ENCODE results near the gene H2AZ2. TPM values are rescaled to one million over a fixed set of nuclear protein-coding genes. Genes with fewer than 3 reads are reported as not detected.
"Not testable (repeated sequence)": the region's sequence is repeated elsewhere in the genome, so short reads cannot be mapped to it uniquely, and the experiment has no call there.

H2AZ2 gene
- total and polyA plus RNA-seq, 4 donors: 95.1 to 139 (median 115) TPM

DNA sequence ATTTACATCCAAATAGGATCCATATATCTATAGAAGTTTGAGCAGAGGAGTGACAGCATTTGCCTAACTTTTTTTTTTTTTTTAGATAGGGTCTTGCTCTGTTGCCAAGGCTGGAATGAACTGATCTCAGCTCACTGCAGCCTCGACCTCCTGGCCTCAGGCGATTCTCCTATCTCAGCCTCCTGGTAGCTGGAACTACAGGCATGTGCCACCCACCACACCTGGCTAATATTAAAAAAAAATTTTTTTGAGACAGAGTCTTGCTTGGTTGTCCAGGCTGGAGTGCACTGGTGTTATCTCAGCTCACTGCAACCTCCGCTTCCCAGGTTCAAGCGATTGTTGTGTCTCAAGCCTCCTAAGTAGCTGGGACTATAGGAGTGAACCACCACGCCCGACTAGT, 36.3 kb downstream of the H2AZ2 start:
- no peak overlapping the region for H3K27ac ChIP-seq (ENCODE audit: low read depth in 1 of 2, low read length in 2 of 2)
- H3K4me3 ChIP-seq (ENCODE audit: low read length in 2 of 2): no peak overlapping the region
- ATAC-seq (ENCODE audit: low FRiP score) (no peak), DNase-seq (no peak)
- WGBS, 2 donors: 97 to 98% methylated on average over 6 of the region's 6 CpGs
- H3K36me3 ChIP-seq (ENCODE audit: control insufficient read depth in 1 of 2, insufficient read depth in 2 of 2, low read length in 1 of 2): peaks cover 0 to 2% of the 10 kb centered on the region in 2 donors
- no peaks in the 10 kb centered on the region for H3K27me3 ChIP-seq (ENCODE audit: control insufficient read depth in 1 of 2, insufficient read depth in 2 of 2, low read length in 1 of 2)
- no peaks in the 10 kb centered on the region for H3K9me3 ChIP-seq (ENCODE audit: control insufficient read depth, low read length)
- no peaks in the 10 kb centered on the region for H3K4me1 ChIP-seq (ENCODE audit: control insufficient read depth in 1 of 2, insufficient read depth in 2 of 2, low read length in 2 of 2)
- intact Hi-C loops (cut with DNase I): no loop called here

DNA sequence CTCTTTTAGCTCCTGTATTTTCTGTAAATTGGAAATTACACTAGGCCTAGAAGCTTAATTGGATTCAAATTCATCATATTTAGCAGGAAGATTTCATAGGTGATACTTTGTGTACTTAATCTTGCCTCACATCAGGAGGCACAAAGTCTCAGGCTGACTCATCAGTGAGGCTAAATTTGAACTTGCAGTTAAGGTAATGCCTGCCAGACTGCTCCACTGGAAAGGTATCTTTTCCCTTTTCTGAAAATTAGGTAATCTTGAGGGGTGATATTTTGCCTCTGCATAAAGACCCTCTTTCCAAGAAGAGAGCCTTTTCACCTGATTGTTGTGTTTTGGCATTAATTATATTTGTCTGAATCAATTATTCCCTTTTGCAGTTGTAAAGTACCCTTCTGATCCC, 36.8 kb downstream of the H2AZ2 start:
- intact Hi-C loops (cut with DNase I): no loop called here
- ATAC-seq (ENCODE audit: low FRiP score): no peak

DNA sequence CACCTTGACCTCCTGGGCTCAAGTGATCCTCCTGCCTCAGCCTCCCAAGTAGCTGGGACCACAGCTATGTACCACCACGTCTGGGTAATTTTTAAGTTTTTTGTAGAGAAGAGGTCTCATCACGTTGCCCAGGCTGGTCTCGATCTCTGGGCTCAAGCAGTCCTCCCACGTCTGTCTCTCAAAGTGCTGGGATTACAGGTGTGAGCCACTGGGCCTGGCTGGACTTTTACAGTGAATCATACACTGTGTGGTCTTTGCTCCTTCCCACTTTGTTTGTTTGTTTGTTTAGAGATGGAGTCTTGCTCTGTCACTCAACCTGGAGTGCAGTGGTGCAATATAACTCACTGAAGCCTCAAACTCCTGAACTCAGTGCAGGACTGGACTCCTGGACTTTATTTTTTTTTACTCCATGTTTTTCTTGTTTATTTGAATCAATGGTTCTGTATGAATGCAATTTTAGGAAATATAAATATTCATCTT, 38.9 kb downstream of the H2AZ2 start:
- H3K27me3 ChIP-seq (ENCODE audit: control insufficient read depth in 1 of 2, insufficient read depth in 2 of 2, low read length in 1 of 2): no peaks in the 10 kb centered on the region
- H3K36me3 ChIP-seq (ENCODE audit: control insufficient read depth in 1 of 2, insufficient read depth in 2 of 2, low read length in 1 of 2): peaks cover 0 to 2% of the 10 kb centered on the region in 2 donors
- no peaks in the 10 kb centered on the region for H3K4me1 ChIP-seq (ENCODE audit: control insufficient read depth in 1 of 2, insufficient read depth in 2 of 2, low read length in 2 of 2)
- DNase-seq (no peak), ATAC-seq (ENCODE audit: low FRiP score) (no peak)
- H3K9me3 ChIP-seq (ENCODE audit: control insufficient read depth, low read length): no peaks in the 10 kb centered on the region
- H3K4me3 ChIP-seq (ENCODE audit: low read length in 2 of 2): no peak overlapping the region
- intact Hi-C loops (cut with DNase I): no loop called here
- H3K27ac ChIP-seq (ENCODE audit: low read depth in 1 of 2, low read length in 2 of 2): no peak overlapping the region
- WGBS, 2 donors: 82 to 84% methylated on average over 4 of the region's 4 CpGs

More for the DNA sequence above, 36.8 kb downstream of the H2AZ2 start:
- H3K4me3 ChIP-seq (ENCODE audit: low read length in 2 of 2): no peak overlapping the region
- no peak overlapping the region for H3K27ac ChIP-seq (ENCODE audit: low read depth in 1 of 2, low read length in 2 of 2)
- H3K4me1 ChIP-seq (ENCODE audit: control insufficient read depth in 1 of 2, insufficient read depth in 2 of 2, low read length in 2 of 2): no peaks in the 10 kb centered on the region
- H3K9me3 ChIP-seq (ENCODE audit: control insufficient read depth, low read length): no peaks in the 10 kb centered on the region
- no peak for DNase-seq
- H3K36me3 ChIP-seq (ENCODE audit: control insufficient read depth in 1 of 2, insufficient read depth in 2 of 2, low read length in 1 of 2): peaks cover 0 to 2% of the 10 kb centered on the region in 2 donors
- H3K27me3 ChIP-seq (ENCODE audit: control insufficient read depth in 1 of 2, insufficient read depth in 2 of 2, low read length in 1 of 2): no peaks in the 10 kb centered on the region

DNA sequence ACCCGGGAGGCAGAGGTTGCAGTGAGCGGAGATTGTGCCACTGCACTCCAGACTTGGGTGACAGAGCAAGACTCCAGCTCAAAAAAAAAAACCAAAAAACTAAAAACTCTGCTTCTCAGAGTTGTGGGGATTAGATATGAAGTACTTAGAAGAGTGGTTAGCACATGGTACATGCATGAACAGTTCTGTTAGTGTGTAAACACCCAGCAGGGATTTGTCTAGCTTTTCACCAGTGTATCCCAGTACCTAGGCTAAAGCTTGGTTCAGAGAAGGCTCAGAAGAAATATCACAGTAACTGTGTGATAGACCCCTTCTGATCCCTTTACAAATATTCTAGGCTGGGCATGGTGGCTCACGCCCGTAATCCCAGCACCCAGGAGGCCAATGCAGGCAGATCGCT, 41.9 kb downstream of the H2AZ2 start:
- WGBS, 2 donors: 92 to 96% methylated on average over 5 of the region's 5 CpGs
- no peak for ATAC-seq (ENCODE audit: low FRiP score)
- no peak overlapping the region for H3K4me3 ChIP-seq (ENCODE audit: low read length in 2 of 2)
- intact Hi-C loops (cut with DNase I): no loop called here
- no peak overlapping the region for H3K27ac ChIP-seq (ENCODE audit: low read depth in 1 of 2, low read length in 2 of 2)
- no peak for DNase-seq
- H3K4me1 ChIP-seq (ENCODE audit: control insufficient read depth in 1 of 2, insufficient read depth in 2 of 2, low read length in 2 of 2): no peaks in the 10 kb centered on the region
- no peaks in the 10 kb centered on the region for H3K9me3 ChIP-seq (ENCODE audit: control insufficient read depth, low read length)
- H3K36me3 ChIP-seq (ENCODE audit: control insufficient read depth in 1 of 2, insufficient read depth in 2 of 2, low read length in 1 of 2): peaks cover 10 to 19% of the 10 kb centered on the region in 2 donors
- no peaks in the 10 kb centered on the region for H3K27me3 ChIP-seq (ENCODE audit: control insufficient read depth in 1 of 2, insufficient read depth in 2 of 2, low read length in 1 of 2)

DNA sequence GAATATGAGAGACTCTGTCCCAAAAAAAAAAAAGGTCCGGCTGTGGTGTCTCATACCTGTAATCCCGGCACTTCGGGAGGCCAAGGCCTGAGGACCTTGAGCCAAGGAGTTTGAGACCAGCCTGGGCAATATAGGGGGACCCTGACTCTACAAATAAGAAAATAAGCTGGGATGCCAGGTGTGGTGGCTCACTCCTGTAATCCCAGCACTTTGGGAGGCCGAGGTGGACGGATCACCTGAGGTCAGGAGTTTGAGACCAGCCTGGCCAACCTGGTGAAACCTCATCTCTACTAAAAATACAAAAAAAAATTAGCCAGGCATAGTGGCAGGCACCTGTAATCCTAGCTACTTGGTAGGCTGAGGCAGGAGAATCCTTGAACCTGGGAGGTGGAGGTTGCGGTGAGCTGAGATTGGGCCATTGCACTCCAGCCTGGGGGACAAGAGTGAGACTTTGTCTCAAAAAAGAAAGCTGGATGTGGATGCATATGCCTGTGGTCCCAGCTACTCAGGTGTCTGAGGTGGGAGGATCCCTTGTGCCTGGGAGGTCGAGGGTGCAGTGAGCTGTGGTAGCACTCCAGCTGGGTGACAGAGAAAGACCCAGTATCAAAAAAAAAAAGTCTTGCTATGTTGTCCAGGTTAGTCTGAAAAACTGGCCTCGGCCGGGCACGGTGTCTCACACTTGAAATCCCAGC, 43.9 kb downstream of the H2AZ2 start:
- not testable (repeated sequence) for H3K27me3 ChIP-seq (ENCODE audit: control insufficient read depth in 1 of 2, insufficient read depth in 2 of 2, low read length in 1 of 2); DNase-seq; H3K4me1 ChIP-seq (ENCODE audit: control insufficient read depth in 1 of 2, insufficient read depth in 2 of 2, low read length in 2 of 2); ATAC-seq (ENCODE audit: low FRiP score); H3K27ac ChIP-seq (ENCODE audit: low read depth in 1 of 2, low read length in 2 of 2); H3K9me3 ChIP-seq (ENCODE audit: control insufficient read depth, low read length); H3K4me3 ChIP-seq (ENCODE audit: low read length in 2 of 2)
- WGBS, 2 donors: 91 to 94% methylated on average over 10 of the region's 10 CpGs
- intact Hi-C loops (cut with DNase I): loop anchor here in 1 of 2 donors (5.0 kb wide), 1 partner anchor 33 kb away; no protein-coding TSS in a partner anchor
- H3K36me3 ChIP-seq (ENCODE audit: control insufficient read depth in 1 of 2, insufficient read depth in 2 of 2, low read length in 1 of 2): peaks cover 14 to 19% of the 10 kb centered on the region in 2 donors

DNA sequence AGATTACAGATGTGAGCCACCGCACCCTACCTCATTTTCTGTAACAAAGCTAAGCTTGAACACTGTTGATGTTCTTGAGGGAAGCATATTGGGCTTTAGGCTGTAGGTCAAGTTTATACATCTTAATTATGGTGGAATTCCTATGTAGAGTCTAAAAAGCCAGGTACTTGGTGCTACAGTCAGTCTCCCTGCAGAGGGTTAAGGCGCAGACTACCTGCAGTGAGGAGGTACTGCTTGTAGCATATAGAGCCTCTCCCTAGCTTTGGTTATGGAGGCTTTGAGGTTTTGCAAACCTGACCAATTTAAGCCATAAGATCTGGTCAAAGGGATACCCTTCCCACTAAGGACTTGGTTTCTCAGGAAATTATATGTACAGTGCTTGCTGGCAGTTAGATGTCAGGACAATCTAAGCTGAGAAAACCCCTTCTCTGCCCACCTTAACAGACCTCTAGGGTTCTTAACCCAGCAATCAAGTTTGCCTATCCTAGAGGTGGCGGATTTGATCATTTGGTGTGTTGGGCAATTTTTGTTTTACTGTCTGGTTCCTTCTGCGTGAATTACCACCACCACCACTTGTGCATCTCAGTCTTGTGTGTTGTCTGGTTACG, 45.4 kb downstream of the H2AZ2 start:
- intact Hi-C loops (cut with DNase I): loop anchor here in 1 of 2 donors (5.0 kb wide), 1 partner anchor 35 kb away; no protein-coding TSS in a partner anchor
- H3K27ac ChIP-seq (ENCODE audit: low read depth in 1 of 2, low read length in 2 of 2): no peak overlapping the region
- H3K4me1 ChIP-seq (ENCODE audit: control insufficient read depth in 1 of 2, insufficient read depth in 2 of 2, low read length in 2 of 2): peaks cover 0 to 4% of the 10 kb centered on the region in 2 donors
- 92 to 93% methylated on average over 5 of the region's 5 CpGs for WGBS, 2 donors
- no peaks in the 10 kb centered on the region for H3K27me3 ChIP-seq (ENCODE audit: control insufficient read depth in 1 of 2, insufficient read depth in 2 of 2, low read length in 1 of 2)
- H3K36me3 ChIP-seq (ENCODE audit: control insufficient read depth in 1 of 2, insufficient read depth in 2 of 2, low read length in 1 of 2): peaks cover 14 to 17% of the 10 kb centered on the region in 2 donors
- ATAC-seq (ENCODE audit: low FRiP score) (no peak), DNase-seq (no peak)
- H3K4me3 ChIP-seq (ENCODE audit: low read length in 2 of 2): no peak overlapping the region
- no peaks in the 10 kb centered on the region for H3K9me3 ChIP-seq (ENCODE audit: control insufficient read depth, low read length)

DNA sequence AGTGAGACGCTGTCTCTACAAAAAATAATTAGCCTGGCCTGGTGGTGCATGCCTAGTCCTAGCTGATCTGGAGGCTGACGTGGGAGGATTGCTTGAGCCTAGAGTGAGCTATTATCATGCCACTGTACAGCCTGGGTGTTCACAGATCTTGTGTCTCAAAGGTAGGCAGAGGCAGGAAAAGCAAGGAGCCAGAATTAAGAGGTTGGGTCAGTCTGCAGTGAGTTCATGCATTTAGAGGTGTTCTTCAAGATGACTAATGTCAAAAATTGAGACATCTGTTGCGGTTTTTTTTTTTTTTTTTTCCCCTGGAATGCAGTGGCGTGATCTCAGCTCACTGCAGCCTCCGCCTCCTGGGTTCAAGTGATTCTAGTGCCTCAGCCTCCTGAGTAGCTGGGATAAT, 46.0 kb downstream of the H2AZ2 start:
- no peak overlapping the region for H3K4me3 ChIP-seq (ENCODE audit: low read length in 2 of 2)
- ATAC-seq (ENCODE audit: low FRiP score) (no peak), DNase-seq (no peak)
- peaks cover 14 to 17% of the 10 kb centered on the region in 2 donors for H3K36me3 ChIP-seq (ENCODE audit: control insufficient read depth in 1 of 2, insufficient read depth in 2 of 2, low read length in 1 of 2)
- H3K27ac ChIP-seq (ENCODE audit: low read depth in 1 of 2, low read length in 2 of 2): no peak overlapping the region
- H3K9me3 ChIP-seq (ENCODE audit: control insufficient read depth, low read length): no peaks in the 10 kb centered on the region
- H3K4me1 ChIP-seq (ENCODE audit: control insufficient read depth in 1 of 2, insufficient read depth in 2 of 2, low read length in 2 of 2): peaks cover 0 to 4% of the 10 kb centered on the region in 2 donors
- intact Hi-C loops (cut with DNase I): loop anchor here in 1 of 2 donors (5.0 kb wide), 1 partner anchor 35 kb away; no protein-coding TSS in a partner anchor
- H3K27me3 ChIP-seq (ENCODE audit: control insufficient read depth in 1 of 2, insufficient read depth in 2 of 2, low read length in 1 of 2): no peaks in the 10 kb centered on the region
- 81 to 82% methylated on average over 5 of the region's 5 CpGs for WGBS, 2 donors

DNA sequence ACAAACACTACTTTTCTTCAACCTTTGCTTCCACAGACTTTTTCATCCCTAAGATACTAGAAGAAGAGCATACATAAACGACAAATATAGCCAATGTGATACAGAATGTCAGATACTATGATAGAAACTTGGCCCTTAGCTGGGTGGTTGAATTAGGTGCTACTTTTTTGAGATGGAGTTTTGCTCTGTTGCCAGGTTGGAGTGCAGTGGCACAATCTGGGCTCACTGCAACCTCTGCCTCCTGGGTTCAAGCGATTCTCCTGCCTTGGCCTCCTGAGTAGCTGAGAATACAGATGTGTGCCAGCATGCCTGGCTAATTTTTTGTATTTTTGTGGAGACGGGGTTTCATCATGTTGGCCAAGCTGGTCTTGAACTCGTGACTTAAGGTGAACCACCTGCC, 47.9 kb downstream of the H2AZ2 start:
- intact Hi-C loops (cut with DNase I): loop anchor here (5.0 kb wide), 3 partner anchors 37 to 48 kb away; partner anchors contain the start of gene H2AZ2 (in 1 of the 2)
- H3K9me3 ChIP-seq (ENCODE audit: control insufficient read depth, low read length): no peaks in the 10 kb centered on the region
- WGBS, 2 donors: 68 to 69% methylated on average over 4 of the region's 4 CpGs
- no peaks in the 10 kb centered on the region for H3K27me3 ChIP-seq (ENCODE audit: control insufficient read depth in 1 of 2, insufficient read depth in 2 of 2, low read length in 1 of 2)
- no peak for DNase-seq
- H3K27ac ChIP-seq (ENCODE audit: low read depth in 1 of 2, low read length in 2 of 2): no peak overlapping the region
- no peak overlapping the region for H3K4me3 ChIP-seq (ENCODE audit: low read length in 2 of 2)
- ATAC-seq (ENCODE audit: low FRiP score): no peak
- peaks cover 14 to 17% of the 10 kb centered on the region in 2 donors for H3K36me3 ChIP-seq (ENCODE audit: control insufficient read depth in 1 of 2, insufficient read depth in 2 of 2, low read length in 1 of 2)
- peaks cover 0 to 4% of the 10 kb centered on the region in 2 donors for H3K4me1 ChIP-seq (ENCODE audit: control insufficient read depth in 1 of 2, insufficient read depth in 2 of 2, low read length in 2 of 2)

All from aorta (tissue), 5 donors.